ENCODE measurements around the gene CLTA.
"Not testable (repeated sequence)": the region's sequence is repeated elsewhere in the genome, so short reads cannot be mapped to it uniquely, and the experiment has no call there.

The CLTA gene

GRCh38 chr9:36158917-36159316, 31.8 kb upstream of the CLTA start:
- no peak for DNase-seq

DNA sequence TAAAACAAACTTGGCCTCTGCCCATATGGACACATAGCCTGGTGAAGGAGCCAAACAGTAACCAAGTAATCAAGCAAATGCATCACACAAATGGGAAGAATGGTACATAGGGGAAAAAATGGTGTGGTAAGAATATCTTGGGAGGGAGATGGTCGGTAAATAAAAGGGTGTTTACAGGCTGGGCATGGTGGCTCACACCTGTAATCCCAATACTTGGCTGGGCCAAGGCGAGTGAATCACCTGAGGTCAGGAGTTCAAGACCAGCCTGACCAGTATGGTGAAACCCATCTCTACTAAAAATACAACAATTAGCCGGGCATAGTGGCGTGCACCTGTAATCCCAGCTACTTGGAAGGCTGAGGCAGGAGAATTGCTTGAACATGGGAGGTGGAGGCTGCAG, 31.2 kb upstream of the CLTA start:
- not testable (repeated sequence) for DNase-seq

DNA sequence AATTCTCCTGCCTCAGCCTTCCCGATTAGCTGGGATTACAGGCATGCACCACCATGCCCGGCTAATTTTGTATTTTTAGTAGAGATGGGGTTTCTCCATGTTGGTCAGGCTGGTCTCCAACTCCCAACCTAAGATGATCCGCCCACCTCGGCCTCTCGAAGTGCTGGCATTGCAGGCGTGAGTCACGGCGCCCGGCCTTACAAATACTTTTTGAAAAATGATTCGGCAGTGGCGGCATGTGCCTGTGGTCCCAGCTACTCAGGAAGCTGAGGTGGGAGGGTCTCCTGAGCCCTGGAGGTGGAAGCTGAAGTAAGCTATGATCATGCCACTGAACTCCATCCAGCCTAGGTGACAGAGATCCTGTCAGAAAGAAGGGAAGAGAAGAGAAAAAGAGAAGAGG, 30.6 kb upstream of the CLTA start:
- DNase-seq: not testable (repeated sequence)

DNA sequence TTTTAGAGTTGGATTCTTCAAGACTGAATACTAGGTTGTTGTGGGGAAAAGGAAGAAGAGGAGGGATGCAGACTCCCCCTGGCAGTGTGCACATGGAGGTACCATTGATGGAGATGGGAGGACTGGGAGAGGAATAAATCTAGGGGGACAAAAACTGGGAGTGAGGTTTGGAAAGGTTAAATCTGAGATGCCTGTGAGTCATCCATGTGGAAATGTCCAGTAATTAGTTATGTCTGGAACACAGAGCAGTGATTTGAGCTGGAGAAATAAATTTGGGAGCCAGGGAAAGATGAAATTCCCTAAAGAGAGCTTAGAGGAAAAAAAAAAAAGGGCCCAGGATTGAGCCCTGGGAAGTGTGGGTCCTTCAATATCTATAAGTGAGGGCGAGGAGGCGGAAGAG, 29.5 kb upstream of the CLTA start:
- DNase-seq: no peak

GRCh38 chr9:36162211-36162738, 28.4 kb upstream of the CLTA start:
- no peak for DNase-seq

GRCh38 chr9:36163049-36163785, 27.5 kb upstream of the CLTA start:
- DNase-seq: peak; percentile 73

GRCh38 chr9:36163786-36164170, 26.9 kb upstream of the CLTA start:
- DNase-seq: no peak

DNA sequence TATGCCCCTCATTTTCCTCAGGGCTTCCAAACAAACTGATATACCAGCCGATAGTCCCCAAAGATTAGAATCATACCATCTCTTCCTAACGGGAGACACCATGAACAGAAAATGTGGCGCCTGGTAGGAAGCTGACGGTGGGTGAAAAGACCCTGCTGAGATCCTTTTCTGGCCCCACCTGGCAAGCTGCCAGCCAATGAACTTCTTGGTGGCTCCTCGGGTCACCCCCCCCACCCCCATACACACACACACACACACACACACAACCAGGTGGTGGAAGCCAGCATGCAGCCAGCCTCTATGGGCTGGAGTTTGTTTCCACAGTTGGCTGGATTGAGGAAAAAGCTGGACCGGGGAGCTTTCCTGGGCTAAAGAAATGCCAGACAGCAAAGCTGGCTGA, 26.3 kb upstream of the CLTA start:
- DNase-seq: no peak

- no peak for DNase-seq
Observed at GRCh38 chr9:36164989-36165388, 25.7 kb upstream of the CLTA start.

DNA sequence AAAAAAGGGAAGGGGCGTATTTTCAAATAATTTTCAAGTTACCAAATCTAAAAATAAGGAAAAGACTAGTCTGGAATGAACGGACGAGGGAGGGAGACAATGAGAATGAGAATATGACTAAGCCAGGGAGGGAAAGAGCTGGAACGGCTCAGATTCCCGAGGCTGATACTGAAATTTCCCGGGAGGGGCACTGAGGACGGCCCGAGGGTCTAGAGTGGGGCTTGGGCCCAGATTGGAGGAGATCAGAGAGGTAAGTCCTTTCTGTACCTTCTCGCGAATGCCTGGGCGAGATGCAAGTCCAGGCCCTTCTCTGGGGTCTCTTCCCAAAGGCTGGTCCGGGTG, 24.9 kb upstream of the CLTA start:
- no peak for DNase-seq

DNA sequence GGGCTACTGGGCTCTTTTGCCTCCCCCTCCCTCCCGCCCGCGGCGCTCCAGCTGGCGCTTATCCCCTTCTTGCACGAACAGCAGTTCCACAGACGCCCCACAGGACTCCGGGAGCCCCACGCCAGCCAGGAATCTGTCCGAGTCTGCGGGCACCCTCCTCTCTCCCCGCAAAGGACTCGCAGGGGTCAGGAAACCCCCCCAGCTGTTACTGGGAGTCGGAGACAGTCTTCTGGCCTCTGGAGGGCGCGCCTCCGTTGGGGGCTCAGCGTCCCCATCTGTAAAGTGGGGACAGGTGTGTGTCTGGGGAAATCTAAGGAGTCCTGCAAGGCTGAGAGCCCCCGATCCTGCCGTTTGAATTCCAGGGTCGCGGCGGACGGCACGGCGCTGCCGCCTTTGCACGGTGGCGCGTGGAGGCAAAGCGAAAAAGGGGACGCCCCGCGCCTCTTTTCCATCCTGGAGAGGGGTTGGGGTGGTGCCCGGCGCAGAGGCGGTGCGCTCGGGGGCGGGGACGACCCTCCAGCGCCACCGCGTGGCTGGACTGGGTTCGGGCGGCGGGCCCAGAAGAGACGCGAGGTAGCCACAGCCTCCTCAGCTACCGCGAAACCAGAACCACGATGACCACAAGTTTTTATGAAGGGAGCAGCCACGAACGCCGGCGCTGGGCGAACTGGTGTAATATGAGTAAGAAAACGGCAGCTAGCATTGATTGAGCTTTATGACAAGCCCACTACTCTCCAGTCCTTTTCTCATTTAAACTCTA, 24.4 kb upstream of the CLTA start:
- DNase-seq: peak; percentile 93

DNA sequence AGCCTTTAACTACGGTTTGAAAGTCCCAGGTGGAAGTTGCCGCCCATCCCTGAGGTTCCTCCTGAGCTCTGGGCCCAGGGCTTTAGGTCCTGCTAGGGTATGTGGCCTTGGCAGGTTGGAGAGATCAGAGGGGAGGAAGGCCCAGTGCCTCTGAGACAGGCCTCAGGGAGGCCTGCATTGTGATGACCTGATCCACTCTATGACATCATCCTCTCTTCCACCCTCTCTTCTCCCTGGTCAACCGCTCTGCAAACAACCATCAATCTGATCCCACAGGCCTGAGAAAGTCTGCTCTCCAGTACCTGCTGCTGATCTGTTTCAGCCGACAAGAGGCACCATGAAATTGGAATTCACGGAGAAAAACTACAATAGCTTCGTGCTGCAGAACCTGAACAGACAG, 21.6 kb upstream of the CLTA start, which contains the start of gene CCIN:
Gene CCIN, plus strand, starts transcription at position 223 of the 400 bp plus-strand sequence. Its CDS starts 115 bp downstream, at position 338.
- DNase-seq: no peak

- no peak for DNase-seq
Observed at GRCh38 chr9:36169708-36170107, 21.0 kb upstream of the CLTA start.

- DNase-seq: no peak
Observed at GRCh38 chr9:36170531-36170930, 20.2 kb upstream of the CLTA start.

- no peak for DNase-seq
Observed at GRCh38 chr9:36173861-36174260, 16.9 kb upstream of the CLTA start.

DNA sequence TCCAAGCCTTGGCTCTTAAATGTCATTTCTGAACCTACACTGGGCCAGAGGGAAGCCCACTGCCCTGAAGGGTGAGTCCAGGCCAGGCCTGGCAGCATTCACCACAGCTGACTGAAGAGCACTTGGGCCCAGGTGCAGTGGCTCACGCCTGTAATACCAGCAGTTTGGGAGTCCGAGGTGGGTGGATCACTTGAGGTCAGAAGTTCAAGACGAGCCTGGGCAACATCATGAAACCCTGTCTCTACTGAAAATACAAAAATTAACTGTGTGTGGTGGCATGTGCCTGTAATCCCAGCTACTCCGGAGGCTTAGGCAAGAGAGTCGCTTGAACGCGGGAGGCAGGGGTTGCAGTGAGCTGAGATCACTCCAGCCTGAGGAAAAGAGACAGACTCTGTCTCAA, 16.4 kb upstream of the CLTA start:
- DNase-seq: no peak

GRCh38 chr9:36174731-36175130, 16.0 kb upstream of the CLTA start:
- no peak for DNase-seq

DNA sequence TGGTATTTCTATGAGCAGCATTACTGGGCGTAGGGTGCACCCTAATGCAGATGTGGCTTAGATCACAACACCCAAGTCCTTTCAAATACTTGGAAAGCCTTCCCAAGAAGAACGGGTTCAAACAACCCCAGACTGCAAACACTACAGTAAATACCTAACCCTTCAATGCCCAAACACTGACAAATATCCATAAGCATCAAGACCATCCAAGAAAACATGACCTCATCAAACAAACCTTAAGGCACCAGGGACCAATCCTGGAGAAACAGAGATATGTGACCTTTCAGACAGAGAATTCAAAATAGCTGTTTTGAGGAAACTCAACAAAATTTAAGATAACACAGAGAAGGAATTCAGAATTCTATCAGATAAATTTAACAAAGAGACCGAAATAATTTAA, 15.5 kb upstream of the CLTA start:
- DNase-seq: not testable (repeated sequence)

- not testable (repeated sequence) for DNase-seq
Observed at GRCh38 chr9:36176496-36176895, 14.2 kb upstream of the CLTA start.

- no peak for DNase-seq
Observed at GRCh38 chr9:36177571-36177970, 13.2 kb upstream of the CLTA start.

DNA sequence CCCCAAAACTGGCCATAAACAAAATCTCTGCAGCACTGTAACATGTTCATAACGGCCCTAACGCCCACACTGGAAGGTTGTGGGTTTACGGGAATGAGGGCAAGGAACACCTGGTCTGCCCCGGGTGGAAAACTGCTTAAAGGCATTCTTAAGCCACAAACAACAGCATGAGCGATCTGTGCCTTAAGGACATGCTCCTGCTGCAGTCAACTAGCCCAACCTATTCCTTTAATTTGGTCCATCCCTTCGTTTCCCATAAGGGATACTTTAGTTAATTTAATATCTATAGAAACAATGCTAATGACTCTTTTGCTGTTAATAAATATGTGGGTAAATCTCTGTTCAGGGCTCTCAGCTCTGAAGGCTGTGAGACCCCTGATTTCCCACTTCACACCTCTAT, 10.5 kb upstream of the CLTA start:
- DNase-seq: not testable (repeated sequence)

GRCh38 chr9:36187414-36187813, 3.3 kb upstream of the CLTA start:
- no peak for DNase-seq

DNA sequence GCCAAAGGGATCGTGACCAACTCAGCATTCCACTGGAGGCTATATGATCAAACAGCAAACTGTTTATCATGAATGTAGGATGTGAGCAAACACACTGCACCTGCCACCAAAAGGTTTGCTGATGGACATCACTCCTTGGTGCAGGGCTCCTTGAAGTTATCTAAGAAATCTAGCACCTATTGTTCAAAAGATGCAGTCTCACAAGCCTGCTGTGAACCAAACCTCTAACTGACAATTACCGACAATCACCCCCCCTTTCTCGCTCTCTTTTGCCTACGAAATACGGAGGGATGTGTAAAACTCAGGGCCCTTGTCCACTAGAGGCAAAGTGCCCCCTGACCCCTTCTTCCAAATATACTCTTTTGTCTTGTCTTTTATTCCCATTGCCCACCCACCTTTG, 2.5 kb upstream of the CLTA start:
- no peak for DNase-seq

GRCh38 chr9:36189976-36190375, 745 bp upstream of the CLTA start:
- no peak for DNase-seq
